Measurements from ENCODE around the gene RALGAPA1.

DNA sequence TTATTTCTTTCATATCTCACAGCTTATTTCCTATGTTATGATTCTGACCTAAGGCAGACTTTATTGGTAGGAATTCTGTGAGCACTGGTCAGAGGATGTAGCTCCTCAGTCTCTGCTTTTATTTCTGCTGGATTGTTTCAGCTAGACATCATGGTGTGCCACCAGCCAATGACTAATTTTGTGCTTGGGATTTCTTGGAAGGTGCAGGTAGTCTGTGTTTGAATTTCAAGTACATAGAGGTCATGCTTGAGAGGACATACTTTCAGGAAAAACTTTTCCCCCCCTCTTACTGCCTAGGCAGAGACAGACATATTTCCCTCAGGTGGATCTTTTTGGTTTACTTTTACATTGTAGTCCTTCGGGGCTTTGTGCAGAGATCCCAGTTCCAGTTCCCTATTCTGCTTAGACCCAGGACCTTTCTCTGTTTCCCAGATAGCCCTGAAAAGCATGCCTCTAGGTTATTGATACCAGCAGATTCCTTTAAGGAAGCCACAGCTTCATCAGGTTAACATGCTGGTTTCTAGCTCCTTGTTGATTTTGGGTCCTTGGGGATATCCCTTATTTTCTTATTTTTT is 45.7 kb upstream of the RALGAPA1 start:
- TF ChIP-seq EZH2 (IDR thresholded peaks at IDR 0.05; ENCODE audit: insufficient read depth, poor library complexity, severe bottlenecking) (no peak), EZH2phosphoT487 (IDR thresholded peaks at IDR 0.05; ENCODE audit: insufficient read depth, low read depth) (no peak)

Data from GM23248 (cell line).